HG03460 (cell line): Measurements from ENCODE around the gene BTLA.
"Not testable (repeated sequence)": the region's sequence is repeated elsewhere in the genome, so short reads cannot be mapped to it uniquely, and the experiment has no call there.

ENCODE experiments used
- ATAC-seq: cut with Tn5 transposase; IDR thresholded peaks from one replicate; pipeline ENCODE4 v1.9.1; 2021; ENCODE audit not compliant: unreplicated experiment

The BTLA gene, protein sequence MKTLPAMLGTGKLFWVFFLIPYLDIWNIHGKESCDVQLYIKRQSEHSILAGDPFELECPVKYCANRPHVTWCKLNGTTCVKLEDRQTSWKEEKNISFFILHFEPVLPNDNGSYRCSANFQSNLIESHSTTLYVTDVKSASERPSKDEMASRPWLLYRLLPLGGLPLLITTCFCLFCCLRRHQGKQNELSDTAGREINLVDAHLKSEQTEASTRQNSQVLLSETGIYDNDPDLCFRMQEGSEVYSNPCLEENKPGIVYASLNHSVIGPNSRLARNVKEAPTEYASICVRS

DNA sequence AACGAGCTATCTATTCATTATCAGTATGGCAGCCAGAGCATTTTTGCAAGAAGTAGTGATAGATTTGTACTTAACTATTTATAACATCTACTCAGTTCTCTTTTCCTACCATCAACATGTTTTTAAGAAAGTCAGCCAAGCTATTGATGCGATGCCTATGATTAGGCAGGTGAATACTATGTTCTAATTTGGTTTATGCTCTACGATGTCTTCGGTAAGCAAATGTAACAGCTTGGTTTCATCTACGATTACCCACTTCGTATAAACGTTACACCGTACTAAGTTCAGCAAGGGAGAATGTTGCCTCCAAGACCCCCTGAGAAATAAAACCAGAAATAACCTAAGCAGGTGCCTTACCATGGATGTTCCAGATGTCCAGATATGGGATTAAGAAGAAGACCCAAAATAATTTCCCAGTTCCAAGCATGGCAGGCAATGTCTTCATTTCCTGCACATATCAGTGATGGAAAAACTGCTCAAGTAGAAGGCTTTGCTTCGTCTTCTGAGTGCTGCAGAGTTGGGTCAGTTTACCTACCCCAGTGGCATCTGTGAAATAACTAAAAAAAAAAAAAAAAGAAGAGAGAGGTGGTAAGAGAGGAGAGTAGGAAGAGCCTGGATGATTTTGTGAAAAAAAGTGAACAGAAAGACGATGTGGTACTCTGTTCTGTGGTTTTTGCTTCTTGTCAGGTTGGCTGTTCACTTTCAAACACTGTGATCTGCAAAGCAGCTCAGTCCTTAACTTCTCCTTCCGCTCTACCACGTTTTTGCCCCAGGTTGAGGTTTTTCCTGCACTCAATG lies at the start of gene BTLA:
Gene BTLA, minus strand, starts transcription at position 559 of the 798 bp plus-strand sequence. Its CDS starts 114 bp downstream, at position 445.
- ATAC-seq = peak; percentile 63

DNA sequence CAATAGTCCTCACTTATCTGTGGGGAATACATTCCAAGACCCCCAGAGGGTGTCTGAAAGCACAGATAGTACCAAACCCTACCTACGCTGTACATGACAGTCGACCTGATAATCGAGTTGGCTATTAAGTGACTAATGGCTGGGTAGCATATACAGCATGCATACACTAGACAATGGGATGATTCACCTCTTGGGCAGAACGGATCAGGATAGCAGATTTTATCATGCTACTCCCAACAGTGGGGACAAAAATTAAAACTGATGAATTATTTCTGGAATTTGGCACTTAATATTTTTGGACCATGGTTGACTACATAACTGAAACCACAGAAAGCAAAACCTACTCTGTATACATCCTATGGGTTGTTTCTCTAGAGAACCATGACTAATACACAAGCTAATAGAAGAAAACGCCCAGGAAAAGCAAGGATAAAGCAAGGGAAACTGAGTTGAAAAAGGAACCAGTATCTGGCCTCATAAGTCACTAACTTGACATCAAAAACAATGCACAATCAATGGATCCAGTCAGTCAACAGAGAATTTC lies 47.0 kb upstream of the BTLA start:
- ATAC-seq = no peak

DNA sequence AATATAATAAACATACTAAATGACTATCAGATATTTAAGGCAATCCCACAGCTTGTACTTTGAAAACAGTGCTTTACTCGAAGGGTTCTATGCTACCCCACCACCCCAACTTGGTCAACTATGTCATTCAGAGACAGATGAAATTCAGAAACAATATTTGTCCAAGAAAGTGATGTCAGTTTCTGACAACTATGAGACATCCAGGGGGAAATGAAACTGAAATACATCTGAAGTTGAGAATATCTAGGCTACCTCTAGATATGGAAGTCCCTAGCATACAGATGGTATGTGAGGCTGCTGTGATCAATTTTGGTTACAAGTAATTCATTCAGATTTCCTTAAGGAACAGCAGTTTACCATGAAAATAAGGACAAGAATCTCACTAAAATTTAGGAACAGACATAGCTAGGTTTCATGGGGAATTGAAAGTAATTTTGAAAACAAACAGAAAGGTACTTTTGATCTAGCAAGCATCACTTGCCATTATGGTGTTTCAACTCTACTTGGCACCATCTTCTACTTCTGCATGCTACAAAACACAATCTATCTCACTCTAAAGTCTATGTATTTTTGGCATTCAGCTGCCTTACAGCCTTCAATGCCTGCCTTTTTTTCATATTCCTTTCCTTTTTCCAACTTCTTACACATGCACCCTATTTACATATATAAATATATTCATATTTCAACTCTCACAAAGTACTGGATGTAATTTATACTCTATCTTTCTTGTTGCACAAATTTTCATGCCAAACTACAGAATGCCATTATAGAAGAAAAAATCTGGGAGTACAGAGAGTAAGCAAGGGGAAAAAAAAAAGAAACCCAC lies 40.8 kb upstream of the BTLA start:
- peak; percentile 94 for ATAC-seq

DNA sequence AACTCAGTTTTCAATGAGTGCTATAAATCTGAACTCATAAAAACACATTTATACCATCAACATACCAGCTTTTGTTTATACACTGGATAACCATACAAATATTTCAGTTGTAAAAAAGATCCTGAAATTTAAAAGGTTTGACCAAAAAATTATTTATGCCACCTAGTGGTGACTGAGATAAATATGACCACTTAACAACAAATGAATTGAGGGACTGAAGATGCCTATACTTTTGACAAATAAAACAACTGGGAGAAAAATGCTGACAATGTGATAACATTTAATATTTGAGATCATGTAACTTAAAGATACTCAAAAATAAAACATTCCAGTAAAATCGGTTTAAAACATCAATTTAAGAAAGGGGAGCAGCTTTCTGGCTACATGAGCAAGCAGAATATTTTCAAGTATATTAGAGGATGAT lies 32.1 kb upstream of the BTLA start:
- no peak for ATAC-seq

DNA sequence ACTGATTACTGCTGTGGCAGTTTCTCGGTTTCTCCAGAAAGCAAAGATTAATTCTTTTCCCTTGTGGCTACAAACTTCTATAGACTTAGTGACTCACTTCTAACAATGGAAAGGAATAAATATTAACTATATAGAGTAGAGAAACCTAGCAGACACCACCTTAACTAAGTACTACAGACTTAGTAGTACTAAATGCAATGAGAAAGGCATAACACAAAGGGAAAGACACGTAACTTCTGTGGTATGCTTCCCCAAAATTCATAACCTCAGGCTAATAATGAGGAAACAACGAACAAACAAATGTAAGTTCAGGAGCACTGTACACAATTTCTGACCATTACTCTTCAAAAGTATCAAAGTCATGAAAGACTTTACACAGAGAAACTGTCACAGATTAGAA lies 31.3 kb upstream of the BTLA start:
- no peak for ATAC-seq

DNA sequence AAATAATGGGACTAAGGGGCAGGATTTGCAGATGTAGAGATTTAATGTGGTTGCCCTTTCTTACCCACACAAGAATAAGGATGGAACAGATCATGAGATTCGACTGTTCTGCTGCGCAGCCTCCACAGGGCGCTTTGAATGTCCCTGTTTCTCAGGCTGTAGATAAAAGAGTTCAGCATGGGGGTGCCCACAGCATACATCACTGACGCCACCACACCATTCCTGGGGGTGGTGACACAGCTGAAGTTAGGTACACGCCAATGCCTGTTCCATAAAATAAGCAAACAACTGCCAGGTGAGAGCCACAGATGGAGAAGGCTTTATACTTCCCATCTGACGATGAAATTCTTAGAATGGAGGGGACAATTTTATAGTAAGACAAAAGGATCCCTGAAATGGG lies 24.9 kb upstream of the BTLA start:
- not testable (repeated sequence) for ATAC-seq

DNA sequence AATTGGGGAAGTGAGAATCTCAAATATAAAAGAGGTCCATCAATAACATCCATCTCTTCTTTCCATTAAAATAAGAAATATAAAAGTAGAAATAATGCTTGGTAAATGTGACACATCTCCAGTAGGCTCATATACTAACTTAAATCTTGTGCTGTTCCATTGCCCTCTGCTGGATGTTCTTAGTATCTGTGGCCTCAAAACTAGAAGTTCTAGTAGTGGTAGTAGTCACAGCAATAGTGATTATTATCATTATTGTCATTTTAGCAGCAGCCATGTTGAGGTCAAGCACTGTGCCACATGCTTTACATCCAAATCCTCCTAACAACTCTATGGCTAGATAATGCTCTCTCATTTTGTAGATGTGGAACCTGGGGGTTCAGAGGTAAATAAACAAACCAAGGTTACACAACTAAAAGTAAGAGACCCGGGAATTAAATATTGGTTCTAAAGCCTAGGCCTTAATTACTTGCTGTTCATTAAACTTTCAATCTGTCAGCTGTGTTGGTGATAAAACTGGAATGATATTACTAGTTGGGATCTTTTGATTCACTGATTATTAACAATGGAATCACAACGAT lies 20.2 kb upstream of the BTLA start:
- peak; percentile 49 for ATAC-seq

DNA sequence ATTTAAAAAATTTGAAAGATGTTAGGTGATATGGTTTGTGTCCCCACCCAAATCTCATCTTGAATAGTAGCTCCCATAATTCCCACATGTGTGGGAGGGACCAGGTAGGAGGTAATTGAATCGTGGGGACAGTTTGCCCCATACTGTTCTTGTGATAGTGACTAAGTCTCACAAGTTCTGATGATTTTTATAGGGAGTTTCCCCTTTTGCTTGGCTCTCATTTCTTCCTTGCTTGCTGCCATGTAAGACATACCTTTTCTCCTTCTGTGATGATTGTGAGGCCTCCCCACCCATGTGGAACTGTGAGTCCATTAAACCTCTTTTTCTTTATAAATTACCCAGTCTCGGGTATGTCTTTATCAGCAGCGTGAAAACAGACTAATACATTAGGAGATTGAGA lies 19.7 kb upstream of the BTLA start:
- ATAC-seq = not testable (repeated sequence)

DNA sequence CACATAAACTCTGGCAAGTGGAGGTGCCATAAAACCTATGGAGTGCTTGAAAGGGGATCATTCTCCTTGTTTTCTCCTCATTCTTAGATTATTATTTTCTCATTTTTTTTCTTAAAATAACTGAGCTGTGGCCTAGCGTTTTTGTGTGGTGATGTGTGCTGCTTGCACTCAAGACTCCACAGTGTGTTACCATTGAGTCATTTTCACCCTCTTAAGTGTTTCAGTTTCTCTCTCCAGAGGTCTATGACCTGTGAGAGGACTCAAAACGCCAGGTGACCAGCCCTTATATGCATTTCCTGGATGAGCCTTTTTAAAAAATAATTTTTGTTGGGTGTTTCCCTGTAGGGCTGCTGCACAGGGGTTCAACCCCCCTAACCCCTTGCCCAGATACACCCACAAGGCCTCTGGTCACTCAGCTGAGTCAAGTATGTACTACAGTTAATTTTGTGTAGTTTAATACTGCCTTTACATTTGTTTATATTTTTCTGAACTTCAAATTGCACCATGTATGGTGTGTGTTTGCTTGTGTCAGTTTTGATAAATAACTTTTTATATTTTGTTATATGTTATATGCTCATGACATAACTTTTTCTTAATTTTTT lies 15.4 kb upstream of the BTLA start:
- peak; percentile 98 for ATAC-seq

DNA sequence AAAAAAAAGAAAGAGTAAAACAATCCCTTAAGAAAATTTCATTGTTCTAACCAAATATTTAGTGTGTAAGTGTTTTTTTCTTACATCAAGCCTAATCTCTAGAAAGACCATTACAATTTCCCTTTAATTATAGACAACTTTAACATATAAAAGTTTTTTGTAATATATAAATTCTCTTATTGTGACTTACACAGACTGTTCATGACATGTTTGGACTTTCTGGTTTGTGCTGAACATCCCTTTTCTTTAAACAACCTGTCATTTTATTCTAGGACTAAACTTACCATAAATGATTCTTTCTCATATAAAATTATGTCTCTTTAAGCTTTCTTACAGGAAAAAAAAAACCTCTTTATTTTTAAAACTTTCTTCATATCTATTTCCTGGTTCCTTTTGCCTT lies 13.0 kb upstream of the BTLA start:
- ATAC-seq = no peak

DNA sequence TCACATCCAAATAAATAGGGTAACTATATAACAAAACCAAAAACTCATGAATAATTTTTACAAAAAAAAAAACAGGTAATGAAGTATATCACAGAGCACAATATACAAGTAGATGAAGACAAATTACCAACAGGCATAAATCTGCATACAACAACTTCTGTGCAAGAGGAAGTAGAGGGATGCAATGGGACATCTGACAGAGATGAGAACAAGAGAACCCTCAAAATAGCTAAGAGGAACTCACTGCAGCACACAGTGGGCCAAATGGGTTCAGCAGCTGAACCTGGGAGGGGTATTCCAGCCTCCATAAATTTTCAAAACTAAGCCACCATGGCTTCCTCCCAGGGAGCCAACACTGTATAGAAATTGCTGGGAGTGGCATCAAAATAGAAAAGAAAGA lies 9.6 kb upstream of the BTLA start:
- no peak for ATAC-seq

DNA sequence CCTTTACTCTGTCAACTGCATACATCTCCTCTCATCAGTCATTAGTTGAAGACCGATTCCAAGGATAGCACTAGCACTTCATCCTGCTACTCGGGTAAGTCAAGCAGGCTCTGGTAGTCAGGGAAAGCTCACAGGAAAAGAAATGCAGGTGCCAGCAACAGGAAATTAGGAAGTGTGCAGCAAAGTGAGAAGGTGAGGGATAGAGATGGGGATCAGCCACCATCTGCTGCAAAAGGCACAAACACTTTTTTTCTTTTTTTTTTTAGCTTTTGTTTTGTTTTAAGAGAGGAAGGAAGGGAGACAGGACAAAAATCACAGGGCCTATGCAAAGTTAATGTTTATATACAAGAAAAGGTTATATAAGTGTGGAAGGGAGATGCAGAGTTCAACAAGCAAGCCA lies 9.0 kb upstream of the BTLA start:
- ATAC-seq = no peak

DNA sequence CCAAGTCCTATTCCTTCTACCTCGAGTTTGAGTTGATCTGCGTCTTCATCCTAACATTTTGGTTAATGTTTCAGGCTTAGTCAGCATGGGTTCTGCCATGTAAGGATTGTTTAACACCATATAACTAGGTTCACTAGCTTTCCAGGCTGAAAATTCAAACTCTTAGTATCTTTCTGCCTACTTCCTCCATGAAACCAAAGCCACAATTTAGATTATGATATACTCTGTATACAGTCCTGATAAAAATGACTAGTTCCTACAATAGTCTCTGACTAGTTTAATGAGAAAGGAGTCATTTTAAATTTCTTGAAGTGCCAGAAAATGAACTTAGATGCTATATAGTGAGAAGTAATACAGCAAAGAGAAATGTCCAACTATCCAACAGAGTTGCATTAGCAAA lies 6.6 kb upstream of the BTLA start:
- ATAC-seq = no peak

DNA sequence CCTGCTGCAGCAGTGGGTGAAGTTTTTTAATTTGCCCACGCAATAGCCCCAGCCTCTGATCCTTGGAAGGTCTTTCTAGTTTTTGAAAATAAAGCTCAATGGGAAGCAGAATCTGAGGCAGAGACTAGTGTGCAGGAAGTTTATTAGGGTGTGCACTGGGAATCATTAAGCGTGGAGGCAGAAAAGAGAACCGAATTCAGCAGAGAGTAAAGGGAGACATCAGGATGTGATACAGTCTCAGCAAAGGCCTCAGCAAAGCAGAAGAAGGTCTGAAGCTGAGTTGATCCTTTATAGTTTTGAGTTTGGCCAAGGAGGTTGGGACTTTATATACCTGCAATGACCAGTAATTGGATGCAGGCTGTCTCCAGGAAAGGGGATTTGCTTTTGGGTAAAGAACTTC lies 4.9 kb upstream of the BTLA start:
- ATAC-seq = no peak

DNA sequence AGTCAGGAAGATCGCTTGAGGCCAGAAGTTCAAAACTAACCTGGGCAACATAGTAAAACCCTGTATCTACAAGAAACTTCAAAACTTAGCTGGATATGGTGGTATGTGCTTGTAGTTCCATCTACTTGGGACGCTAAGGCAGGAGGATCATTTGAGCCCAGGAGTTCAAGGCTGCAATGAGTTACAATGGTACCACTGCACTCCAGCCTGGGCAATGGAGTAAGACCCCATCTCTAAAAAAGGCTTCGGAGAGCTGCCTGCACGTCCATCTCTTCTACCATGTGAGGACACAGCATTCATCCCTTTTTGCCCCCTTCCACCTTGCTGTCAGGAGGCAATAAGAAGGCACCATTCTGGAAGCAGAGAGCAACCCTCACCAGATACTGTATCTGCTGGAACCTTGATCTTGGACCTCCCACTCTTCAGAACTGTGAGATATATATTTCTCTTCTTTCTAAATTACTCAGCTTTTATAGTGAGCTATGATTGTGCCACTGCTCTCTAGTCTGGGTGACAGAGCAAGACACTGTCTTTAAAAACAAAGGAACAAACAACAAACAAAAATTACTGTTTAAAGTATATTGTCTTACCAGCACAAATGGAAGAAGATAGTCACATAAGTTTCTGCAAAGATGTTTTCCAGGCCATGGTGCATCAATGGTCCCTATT lies 4.2 kb upstream of the BTLA start:
- no peak for ATAC-seq

DNA sequence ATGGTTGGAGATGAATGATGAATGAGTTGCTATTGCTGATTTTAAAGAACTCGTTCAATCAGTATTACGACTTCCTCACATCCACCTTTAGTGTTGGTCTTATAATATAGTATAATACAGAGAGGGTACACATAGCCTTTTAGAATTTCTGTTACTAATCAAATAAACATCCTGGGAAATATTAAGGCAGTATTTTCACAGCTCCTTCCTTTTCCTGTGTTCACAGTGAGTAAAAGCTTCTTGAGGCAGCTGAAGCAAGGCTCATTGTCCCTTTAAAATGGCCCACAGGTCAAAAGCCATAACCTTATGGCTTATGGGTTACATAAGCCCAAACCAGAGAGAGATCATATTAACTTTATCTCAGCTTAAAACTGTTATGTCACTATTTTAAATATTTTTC lies 1.3 kb upstream of the BTLA start:
- no peak for ATAC-seq

DNA sequence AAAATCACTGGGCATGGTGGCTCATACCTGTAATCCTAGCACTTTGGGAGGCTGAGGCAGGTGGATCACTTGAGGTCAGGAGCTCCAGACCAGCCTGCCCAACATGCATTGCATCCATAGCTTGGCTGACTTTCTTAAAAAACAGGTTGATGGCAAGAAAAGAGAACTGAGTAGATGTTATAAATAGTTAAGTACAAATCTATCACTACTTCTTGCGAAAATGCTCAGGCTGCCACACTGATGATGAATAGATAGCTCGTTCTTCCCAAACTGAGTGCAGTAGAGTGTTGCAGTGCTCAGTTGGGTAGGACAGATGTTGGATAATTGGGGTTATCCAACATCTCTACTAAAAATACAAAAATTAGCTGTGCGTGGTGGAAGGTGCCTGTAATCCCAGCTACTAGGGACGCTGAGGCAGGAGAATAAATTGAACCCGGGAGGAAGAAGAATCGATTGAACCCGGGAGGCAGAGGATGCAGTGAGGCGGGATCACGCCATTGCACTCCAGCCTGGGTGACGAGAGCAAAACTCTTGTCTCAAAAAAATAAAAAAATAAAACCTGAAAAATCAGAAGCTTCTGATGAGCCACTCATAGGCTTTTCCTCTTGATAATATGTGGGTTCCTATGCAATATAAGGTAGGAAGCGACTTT lies 1.2 kb downstream of the BTLA start:
- no peak for ATAC-seq

DNA sequence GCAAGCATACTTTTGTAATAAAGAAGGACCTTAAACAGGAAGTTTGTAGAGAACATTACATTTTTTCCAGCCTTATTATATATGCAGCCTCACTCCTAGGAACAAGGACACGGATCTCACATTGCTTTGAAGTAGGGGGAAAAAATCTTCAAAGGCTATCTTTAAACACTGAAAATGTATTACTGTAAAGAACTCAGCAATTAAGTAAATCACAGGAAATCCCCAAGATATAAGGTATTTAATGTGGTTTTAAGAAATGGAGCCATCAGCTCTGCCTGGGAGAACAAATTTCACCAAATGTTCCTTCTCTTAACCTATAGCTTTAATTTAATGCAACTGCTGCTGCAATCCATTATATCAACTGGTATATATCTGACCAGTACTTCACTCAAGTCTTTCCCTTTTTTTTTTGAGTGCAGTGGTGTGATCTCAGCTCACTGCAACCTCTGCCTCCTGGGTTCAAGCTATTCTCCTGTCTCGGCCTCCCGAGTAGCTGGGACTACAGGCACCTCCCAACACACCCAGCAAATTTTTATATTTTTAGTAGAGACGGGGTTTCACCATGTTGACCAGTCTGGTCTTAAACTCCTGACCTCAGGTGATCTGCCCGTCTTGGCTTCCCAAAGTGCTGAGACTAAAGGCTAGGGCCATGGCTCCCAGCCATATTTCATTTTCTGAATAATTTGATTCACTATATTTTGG lies 2.8 kb downstream of the BTLA start:
- no peak for ATAC-seq

DNA sequence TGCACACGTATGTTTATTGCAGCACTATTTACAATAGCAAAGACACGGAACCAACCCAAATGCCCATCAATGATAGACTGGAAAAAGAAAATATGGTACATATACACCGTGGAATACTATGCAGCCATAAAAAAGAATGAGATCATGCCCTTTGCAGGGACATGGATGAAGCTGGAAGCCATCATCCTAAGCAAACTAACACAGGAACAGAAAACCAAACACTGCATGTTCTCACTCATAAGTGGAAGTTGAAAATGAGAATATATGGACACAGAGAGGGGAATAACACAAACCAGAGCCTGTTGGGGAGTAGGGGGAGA lies 4.9 kb downstream of the BTLA start:
- ATAC-seq = not testable (repeated sequence)
